ENCODE results near the gene TNIK. TPM values are rescaled to one million over a fixed set of nuclear protein-coding genes. Genes with fewer than 3 reads are reported as not detected.
A peak's percentile ranks its signal among the peaks of the same experiment; 100 is the strongest.

Gene TNIK
- total RNA-seq, 1 experiment from 2014 or later, result 0.69 TPM

- H3K27ac ChIP-seq (ENCODE audit: low read depth, low read length, poor library complexity, severe bottlenecking), result no peak overlapping the region
- H3K9me3 ChIP-seq (ENCODE audit: low read depth, low read length, poor library complexity, severe bottlenecking), result no peaks in the 10 kb centered on the region
- peak; percentile 14 for DNase-seq (ENCODE audit: low spot score)
- peaks cover 36% of the 10 kb centered on the region for H3K4me1 ChIP-seq (ENCODE audit: insufficient read depth, low read length, poor library complexity, severe bottlenecking)
- no peak overlapping the region for H3K4me3 ChIP-seq (ENCODE audit: low read depth, low read length, poor library complexity, severe bottlenecking)
- TF ChIP-seq CTCF (conservative IDR thresholded peaks at IDR 0.05; ENCODE audit: low read depth, low read length) (no peak), EZH2 (IDR thresholded peaks at IDR 0.05; ENCODE audit: borderline replicate concordance, low read depth, low read length, poor library complexity, severe bottlenecking) (no peak)
- ChIA-PET CTCF (no interaction called here), POLR2A (ENCODE audit: low non-redundant PET) (no interaction called here)
- intact Hi-C loops (cut with micrococcal nuclease; ENCODE audit: unreplicated experiment), result no loop called here
- H3K27me3 ChIP-seq (replicated peaks; ENCODE audit: insufficient read depth, low read depth, low read length, poor library complexity), result no peaks in the 10 kb centered on the region
- no peaks in the 10 kb centered on the region for H3K36me3 ChIP-seq (ENCODE audit: insufficient read depth, low read length, poor library complexity, severe bottlenecking)
- BruUV-seq (replicated peaks), result no TSS peak
Observed at GRCh38 chr3:171349392-171349791, 110.8 kb downstream of the TNIK start.

GRCh38 chr3:171348121-171348520 is 112.1 kb downstream of the TNIK start:
- ChIA-PET CTCF (no interaction called here), POLR2A (ENCODE audit: low non-redundant PET) (no interaction called here)
- TF ChIP-seq CTCF (conservative IDR thresholded peaks at IDR 0.05; ENCODE audit: low read depth, low read length), result no peak
- TF ChIP-seq EZH2 (IDR thresholded peaks at IDR 0.05; ENCODE audit: borderline replicate concordance, low read depth, low read length, poor library complexity, severe bottlenecking), result no peak
- Histone ChIP-seq H3K27ac (ENCODE audit: low read depth, low read length, poor library complexity, severe bottlenecking) (peak overlapping the region; percentile 82), H3K9me3 (ENCODE audit: low read depth, low read length, poor library complexity, severe bottlenecking) (no peaks in the 10 kb centered on the region), H3K4me3 (ENCODE audit: low read depth, low read length, poor library complexity, severe bottlenecking) (no peak overlapping the region), H3K4me1 (ENCODE audit: insufficient read depth, low read length, poor library complexity, severe bottlenecking) (peaks cover 33% of the 10 kb centered on the region), H3K36me3 (ENCODE audit: insufficient read depth, low read length, poor library complexity, severe bottlenecking) (no peaks in the 10 kb centered on the region), H3K27me3 (replicated peaks; ENCODE audit: insufficient read depth, low read depth, low read length, poor library complexity) (no peaks in the 10 kb centered on the region)
- DNase-seq (ENCODE audit: low spot score), result peak; percentile 86
- BruUV-seq (replicated peaks), result no TSS peak
- intact Hi-C loops (cut with micrococcal nuclease; ENCODE audit: unreplicated experiment), result no loop called here

GRCh38 chr3:171347301-171348039 is 112.7 kb downstream of the TNIK start:
- Histone ChIP-seq H3K4me3 (ENCODE audit: low read depth, low read length, poor library complexity, severe bottlenecking) (no peak overlapping the region), H3K27me3 (replicated peaks; ENCODE audit: insufficient read depth, low read depth, low read length, poor library complexity) (no peaks in the 10 kb centered on the region), H3K36me3 (ENCODE audit: insufficient read depth, low read length, poor library complexity, severe bottlenecking) (no peaks in the 10 kb centered on the region), H3K27ac (ENCODE audit: low read depth, low read length, poor library complexity, severe bottlenecking) (peak overlapping the region; percentile 82), H3K9me3 (ENCODE audit: low read depth, low read length, poor library complexity, severe bottlenecking) (no peaks in the 10 kb centered on the region), H3K4me1 (ENCODE audit: insufficient read depth, low read length, poor library complexity, severe bottlenecking) (peaks cover 32% of the 10 kb centered on the region)
- peak; percentile 68 for DNase-seq (ENCODE audit: low spot score)
- intact Hi-C loops (cut with micrococcal nuclease; ENCODE audit: unreplicated experiment), result no loop called here
- no TSS peak for BruUV-seq (replicated peaks)
- POLR2A ChIA-PET (ENCODE audit: low non-redundant PET), result interaction anchor here (0.7 kb wide), 1 partner anchor 48 kb away, joined by 3 read pairs; no protein-coding TSS in a partner anchor
- CTCF ChIA-PET, result interaction anchor here (0.7 kb wide), 1 partner anchor 161 kb away, joined by 5 read pairs; no protein-coding TSS in a partner anchor
- TF ChIP-seq EZH2 (IDR thresholded peaks at IDR 0.05; ENCODE audit: borderline replicate concordance, low read depth, low read length, poor library complexity, severe bottlenecking), result no peak

Measured in A673 (cell line).